ENCODE data around the gene DDX25.

GRCh38 chr11:125869521-125869920 lies 34.8 kb upstream of the DDX25 start:
- TF ChIP-seq MAFK (IDR thresholded peaks at IDR 0.05; ENCODE audit: low read depth, low read length) (no peak), CEBPB (IDR thresholded peaks at IDR 0.05; ENCODE audit: low read depth, low read length) (no peak), PHF8 (conservative IDR thresholded peaks at IDR 0.05; ENCODE audit: low read depth, low read length) (no peak), CTCF (IDR thresholded peaks at IDR 0.05; ENCODE audit: control extremely low read depth in 1 of 3, insufficient read depth in 1 of 3, low read depth in 1 of 3, low read length in 3 of 3) (no peak; a peak in 1 of 4 replicates), RFX5 (IDR thresholded peaks at IDR 0.05; ENCODE audit: borderline replicate concordance, low read depth, low read length) (no peak), CHD2 (IDR thresholded peaks at IDR 0.05; ENCODE audit: low read length) (no peak), POLR2A (IDR thresholded peaks at IDR 0.05; ENCODE audit: control extremely low read depth in 1 of 2, low read depth in 2 of 2, low read length in 2 of 2) (no peak), SIRT6 (IDR thresholded peaks at IDR 0.05; ENCODE audit: low read length) (no peak), EP300 (IDR thresholded peaks at IDR 0.05; ENCODE audit: borderline replicate concordance in 1 of 2, low read depth in 2 of 2, low read length in 2 of 2) (no peak), EZH2 (IDR thresholded peaks at IDR 0.05; ENCODE audit: low read depth, low read length, severe bottlenecking) (no peak), TAF1 (IDR thresholded peaks at IDR 0.05; ENCODE audit: low read depth, low read length) (no peak), JUND (IDR thresholded peaks at IDR 0.05; ENCODE audit: low read length) (no peak), GABPA (IDR thresholded peaks at IDR 0.05; ENCODE audit: borderline replicate concordance, insufficient read depth, low read length) (no peak)
- TF ChIP-seq, protein P1, sequence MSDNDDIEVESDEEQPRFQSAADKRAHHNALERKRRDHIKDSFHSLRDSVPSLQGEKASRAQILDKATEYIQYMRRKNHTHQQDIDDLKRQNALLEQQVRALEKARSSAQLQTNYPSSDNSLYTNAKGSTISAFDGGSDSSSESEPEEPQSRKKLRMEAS (IDR thresholded peaks at IDR 0.05), result no peak
